SK-N-SH (cell line): ENCODE data around the gene CDH15. TPM values are rescaled to one million over a fixed set of nuclear protein-coding genes. Genes with fewer than 3 reads are reported as not detected.
A peak's percentile ranks its signal among the peaks of the same experiment; 100 is the strongest.

Experiments used
- CTCF ChIA-PET: fragments of 300-600, 350-600 bp; formaldehyde crosslinking; extraction: SDS; loops from one replicate; lab custom pipeline; 2021; lab: Yijun Ruan, JAX
- POLR2A ChIA-PET: fragments of 350-600 bp; sonication (Branson Sonifier 250); formaldehyde crosslinking; extraction: SDS; loops from one replicate; lab custom pipeline; 2020; ENCODE audit warnings: antibody characterized with exemption, inconsistent platforms; lab: Yijun Ruan, JAX
- DNase-seq: peaks from one replicate; pipeline ENCODE4 v3.0.0; 2012
- H2AFZ ChIP-seq: fragments of 200-600 bp; sonication (generic); 2 replicates; pipeline ENCODE4 v1.8.1; 2016; ENCODE audit warnings: antibody characterized with exemption, mild to moderate bottlenecking, low read depth
- H3F3A ChIP-seq: fragments of 200-600 bp; sonication (generic); replicated peaks from 2 replicates; pipeline ENCODE3; 2016; ENCODE audit warnings: antibody characterized with exemption, mild to moderate bottlenecking; ENCODE audit not compliant: insufficient read depth
- H3K27ac ChIP-seq, 2 experiments: fragments of 200-500 bp in 1 of 2; fragments of 200-600 bp in 1 of 2; sonication (Bioruptor generic) in 1 of 2; sonication (generic), shearing (Covaris generic) in 1 of 2; 2 replicates each; pipeline versions ENCODE4 v1.5.1 to v1.6.1; 2014 to 2016; ENCODE audit warnings: low read depth in 2 of 2, inconsistent platforms in 1 of 2, low read length in 1 of 2, mild to moderate bottlenecking in 1 of 2, mixed read lengths in 1 of 2
- H3K27me3 ChIP-seq: fragments of 200-600 bp; sonication (generic), shearing (Covaris generic); 2 replicates; pipeline ENCODE4 v1.6.1; 2016; ENCODE audit warnings: mixed run types; ENCODE audit not compliant: insufficient read depth
- H3K36me3 ChIP-seq, 2 experiments: fragments of 200-500 bp in 1 of 2; fragments of 200-600 bp in 1 of 2; sonication (Bioruptor generic) in 1 of 2; sonication (generic) in 1 of 2; replicated peaks in 1 of 2; 2 replicates each; pipeline versions ENCODE3 to v1.5.1; 2014 to 2016; ENCODE audit warnings: low read length in 1 of 2, mild to moderate bottlenecking in 1 of 2; ENCODE audit not compliant: insufficient read depth in 2 of 2, control insufficient read depth in 1 of 2
- H3K4me1 ChIP-seq, 2 experiments: fragments of 200-500 bp in 1 of 2; fragments of 200-600 bp in 1 of 2; sonication (Bioruptor generic) in 1 of 2; sonication (generic), shearing (Covaris generic) in 1 of 2; 2 replicates each; pipeline versions ENCODE4 v1.5.1 to v1.6.1; 2014 to 2016; ENCODE audit warnings: low read depth in 1 of 2, low read length in 1 of 2, mixed run types in 1 of 2; ENCODE audit not compliant: insufficient read depth in 2 of 2, control insufficient read depth in 1 of 2
- H3K4me2 ChIP-seq: fragments of 200-600 bp; sonication (generic), shearing (Covaris generic); 2 replicates; pipeline ENCODE4 v1.6.1; 2017; ENCODE audit warnings: mixed run types
- H3K4me3 ChIP-seq, 2 experiments: fragments of 200-500 bp in 1 of 2; fragments of 200-600 bp in 1 of 2; sonication (Bioruptor generic) in 1 of 2; sonication (generic), shearing (Covaris generic) in 1 of 2; 2 replicates each; pipeline versions ENCODE4 v1.5.1 to v1.8.1; 2014 to 2016; ENCODE audit warnings: low read depth in 2 of 2, inconsistent platforms in 1 of 2, low read length in 1 of 2, mild to moderate bottlenecking in 1 of 2, mixed read lengths in 1 of 2, moderate library complexity in 1 of 2
- H3K79me2 ChIP-seq: fragments of 200-600 bp; sonication (generic); 2 replicates; pipeline ENCODE4 v1.8.1; 2017; ENCODE audit warnings: mild to moderate bottlenecking; ENCODE audit not compliant: insufficient read depth
- H3K9ac ChIP-seq: fragments of 200-600 bp; sonication (generic); 2 replicates; pipeline ENCODE4 v1.6.1; 2017; ENCODE audit warnings: mixed run types
- H3K9me2 ChIP-seq: fragments of 200-600 bp; sonication (generic); 2 replicates; pipeline ENCODE4 v1.6.1; 2017; ENCODE audit warnings: mixed run types
- H3K9me3 ChIP-seq: fragments of 200-600 bp; sonication (generic); 2 replicates; pipeline ENCODE4 v1.6.1; 2017; ENCODE audit warnings: mixed run types, mild to moderate bottlenecking, moderate library complexity
- H4K20me1 ChIP-seq: fragments of 200-600 bp; sonication (generic); 2 replicates; pipeline ENCODE4 v1.6.1; 2017; ENCODE audit warnings: mild to moderate bottlenecking, mixed run types; ENCODE audit not compliant: insufficient read depth
- CHD2 ChIP-seq: fragments of 150-350 bp; IDR thresholded peaks from 2 replicates; pipeline ENCODE4 v1.6.1; 2018; ENCODE audit warnings: low read length; ENCODE audit not compliant: partially characterized antibody
- EP300 ChIP-seq, 2 experiments: IDR thresholded peaks; 2 replicates each; pipeline versions ENCODE4 v1.4.0 to v1.6.1; 2012; ENCODE audit warnings: borderline replicate concordance in 1 of 2, low read depth in 1 of 2, low read length in 1 of 2
- RAD21 ChIP-seq: IDR thresholded peaks from 2 replicates; pipeline ENCODE4 v1.6.1; 2012; ENCODE audit warnings: mild to moderate bottlenecking, low read length
- RCOR1 ChIP-seq: fragments of 150-350 bp; IDR thresholded peaks from 2 replicates; pipeline ENCODE4 v1.6.1; 2017; ENCODE audit warnings: antibody characterized with exemption, low read length
- SMC3 ChIP-seq: IDR thresholded peaks from 2 replicates; pipeline ENCODE4 v1.6.1; 2012; ENCODE audit warnings: low read depth, low read length, improper control_type of control experiment
- WGBS: methylation state at CpG from one replicate; pipeline ENCODE4 v1.1.6; 2017; ENCODE audit warnings: low lambda C conversion rate; 5-methylcytosine and 5-hydroxymethylcytosine counted together
- polyA plus RNA-seq, 3 experiments: library from polyadenylated mRNA; depleted of rRNA; stranded (reverse); fragments of >200 nt; gene quantifications; 2 replicates each; pipeline ENCODE4 v1.2.3, GENCODE V29; 2012
- TF ChIP-seq, protein P1 (sequence below): IDR thresholded peaks from 2 replicates; pipeline ENCODE4 v1.6.1; 2012; ENCODE audit warnings: mild to moderate bottlenecking, low read depth, low read length, moderate library complexity
- TF ChIP-seq, protein P2 (sequence below): IDR thresholded peaks from 2 replicates; pipeline ENCODE4 v1.4.0; 2012; ENCODE audit warnings: low read depth
- TF ChIP-seq, protein P3 (sequence below): fragments of 150-350 bp; IDR thresholded peaks from 2 replicates; pipeline ENCODE4 v1.6.1; 2017; ENCODE audit warnings: antibody characterized with exemption, low read length, low read depth, borderline replicate concordance
- TF ChIP-seq, protein P4 (sequence below): fragments of 200-600 bp; sonication (generic); IDR thresholded peaks from 2 replicates; pipeline ENCODE4 v1.6.1; 2017; ENCODE audit warnings: antibody characterized with exemption, mild to moderate bottlenecking, moderate library complexity

The CDH15 gene
- polyA plus RNA-seq, 1 of the 3 experiments (the other 2 are of a cell fraction) = 0.03 TPM

DNA sequence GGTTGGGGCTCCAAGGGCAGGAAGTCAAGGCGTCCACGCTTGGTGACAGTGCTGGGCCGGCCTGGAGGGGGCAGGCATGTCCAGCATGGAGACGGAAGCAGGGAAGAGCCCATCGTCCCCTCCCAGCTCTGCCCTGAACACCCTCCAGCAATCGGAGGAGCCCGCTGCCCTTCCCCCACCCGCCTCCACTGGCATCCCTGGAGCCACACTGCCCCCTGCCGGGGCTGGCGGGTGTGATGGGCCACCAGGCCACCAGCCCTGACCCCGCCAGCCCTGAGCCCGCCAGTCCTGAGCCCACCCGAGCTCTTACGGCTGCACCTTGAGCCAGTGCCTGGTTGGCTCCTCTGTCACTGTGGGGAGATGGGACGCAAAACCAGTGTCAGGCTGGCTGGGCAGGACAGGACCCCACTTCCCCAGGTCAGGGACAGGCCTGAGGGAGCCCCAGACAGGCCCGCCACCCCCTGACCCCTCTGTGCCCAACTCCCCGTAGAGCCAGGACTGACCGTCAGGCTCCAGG lies 4.1 kb upstream of the CDH15 start:
- no peaks in the 10 kb centered on the region for H3K79me2 ChIP-seq
- 0% methylated on average over 3 of the region's 18 CpGs for WGBS
- H3K9ac ChIP-seq = no peak overlapping the region
- DNase-seq = peak; percentile 96
- H3K36me3 ChIP-seq = no peaks in the 10 kb centered on the region
- 0 out of 2 replicates have a peak, but pooled peaks cover 7% of the 10 kb centered on the region for H4K20me1 ChIP-seq
- peaks cover 21% of the 10 kb centered on the region; the same call in 1 of the 2 replicates for H3K27me3 ChIP-seq
- H3F3A ChIP-seq = no peaks in the 10 kb centered on the region
- H3K9me3 ChIP-seq = no peaks in the 10 kb centered on the region
- H2AFZ ChIP-seq = peak overlapping the region; percentile 4; the same call in 1 of the 2 replicates
- H3K4me1 ChIP-seq = peaks cover 0 to 27% of the 10 kb centered on the region in 2 experiments; a peak in 1 of 4 replicates
- H3K9me2 ChIP-seq = no peaks in the 10 kb centered on the region
- peak overlapping the region in 1 of 2 experiments; percentile 32; a peak in 1 of 4 replicates for H3K4me3 ChIP-seq
- no peak overlapping the region for H3K27ac ChIP-seq
- ChIA-PET POLR2A (no interaction called here), CTCF (interaction anchor here (0.6 to 6.5 kb wide), 61 partner anchors 9 to 466 kb away, joined by 3 to 82 read pairs (median 4); partner anchors contain the start of genes APRT, GALNS, SLC22A31 and TRAPPC2L)
- TF ChIP-seq, protein P1, sequence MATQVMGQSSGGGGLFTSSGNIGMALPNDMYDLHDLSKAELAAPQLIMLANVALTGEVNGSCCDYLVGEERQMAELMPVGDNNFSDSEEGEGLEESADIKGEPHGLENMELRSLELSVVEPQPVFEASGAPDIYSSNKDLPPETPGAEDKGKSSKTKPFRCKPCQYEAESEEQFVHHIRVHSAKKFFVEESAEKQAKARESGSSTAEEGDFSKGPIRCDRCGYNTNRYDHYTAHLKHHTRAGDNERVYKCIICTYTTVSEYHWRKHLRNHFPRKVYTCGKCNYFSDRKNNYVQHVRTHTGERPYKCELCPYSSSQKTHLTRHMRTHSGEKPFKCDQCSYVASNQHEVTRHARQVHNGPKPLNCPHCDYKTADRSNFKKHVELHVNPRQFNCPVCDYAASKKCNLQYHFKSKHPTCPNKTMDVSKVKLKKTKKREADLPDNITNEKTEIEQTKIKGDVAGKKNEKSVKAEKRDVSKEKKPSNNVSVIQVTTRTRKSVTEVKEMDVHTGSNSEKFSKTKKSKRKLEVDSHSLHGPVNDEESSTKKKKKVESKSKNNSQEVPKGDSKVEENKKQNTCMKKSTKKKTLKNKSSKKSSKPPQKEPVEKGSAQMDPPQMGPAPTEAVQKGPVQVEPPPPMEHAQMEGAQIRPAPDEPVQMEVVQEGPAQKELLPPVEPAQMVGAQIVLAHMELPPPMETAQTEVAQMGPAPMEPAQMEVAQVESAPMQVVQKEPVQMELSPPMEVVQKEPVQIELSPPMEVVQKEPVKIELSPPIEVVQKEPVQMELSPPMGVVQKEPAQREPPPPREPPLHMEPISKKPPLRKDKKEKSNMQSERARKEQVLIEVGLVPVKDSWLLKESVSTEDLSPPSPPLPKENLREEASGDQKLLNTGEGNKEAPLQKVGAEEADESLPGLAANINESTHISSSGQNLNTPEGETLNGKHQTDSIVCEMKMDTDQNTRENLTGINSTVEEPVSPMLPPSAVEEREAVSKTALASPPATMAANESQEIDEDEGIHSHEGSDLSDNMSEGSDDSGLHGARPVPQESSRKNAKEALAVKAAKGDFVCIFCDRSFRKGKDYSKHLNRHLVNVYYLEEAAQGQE = no peak
- TF ChIP-seq RAD21 (peak; percentile 97), RCOR1 (0 out of 2 replicates have a peak, but pooled peaks have one; percentile 9), EP300 (IDR thresholded peaks at IDR 0.05; ENCODE audit: borderline replicate concordance in 1 of 2, low read depth in 1 of 2, low read length in 1 of 2) (0 out of 4 replicates have a peak, but pooled peaks of 1 of the 2 experiments have one; percentile 26), SMC3 (peak; percentile 88), CHD2 (peak; percentile 97)
- TF ChIP-seq, protein P2, sequence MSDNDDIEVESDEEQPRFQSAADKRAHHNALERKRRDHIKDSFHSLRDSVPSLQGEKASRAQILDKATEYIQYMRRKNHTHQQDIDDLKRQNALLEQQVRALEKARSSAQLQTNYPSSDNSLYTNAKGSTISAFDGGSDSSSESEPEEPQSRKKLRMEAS = no peak
- TF ChIP-seq, protein P3, sequence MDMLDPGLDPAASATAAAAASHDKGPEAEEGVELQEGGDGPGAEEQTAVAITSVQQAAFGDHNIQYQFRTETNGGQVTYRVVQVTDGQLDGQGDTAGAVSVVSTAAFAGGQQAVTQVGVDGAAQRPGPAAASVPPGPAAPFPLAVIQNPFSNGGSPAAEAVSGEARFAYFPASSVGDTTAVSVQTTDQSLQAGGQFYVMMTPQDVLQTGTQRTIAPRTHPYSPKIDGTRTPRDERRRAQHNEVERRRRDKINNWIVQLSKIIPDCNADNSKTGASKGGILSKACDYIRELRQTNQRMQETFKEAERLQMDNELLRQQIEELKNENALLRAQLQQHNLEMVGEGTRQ = no peak
- TF ChIP-seq, protein P4, sequence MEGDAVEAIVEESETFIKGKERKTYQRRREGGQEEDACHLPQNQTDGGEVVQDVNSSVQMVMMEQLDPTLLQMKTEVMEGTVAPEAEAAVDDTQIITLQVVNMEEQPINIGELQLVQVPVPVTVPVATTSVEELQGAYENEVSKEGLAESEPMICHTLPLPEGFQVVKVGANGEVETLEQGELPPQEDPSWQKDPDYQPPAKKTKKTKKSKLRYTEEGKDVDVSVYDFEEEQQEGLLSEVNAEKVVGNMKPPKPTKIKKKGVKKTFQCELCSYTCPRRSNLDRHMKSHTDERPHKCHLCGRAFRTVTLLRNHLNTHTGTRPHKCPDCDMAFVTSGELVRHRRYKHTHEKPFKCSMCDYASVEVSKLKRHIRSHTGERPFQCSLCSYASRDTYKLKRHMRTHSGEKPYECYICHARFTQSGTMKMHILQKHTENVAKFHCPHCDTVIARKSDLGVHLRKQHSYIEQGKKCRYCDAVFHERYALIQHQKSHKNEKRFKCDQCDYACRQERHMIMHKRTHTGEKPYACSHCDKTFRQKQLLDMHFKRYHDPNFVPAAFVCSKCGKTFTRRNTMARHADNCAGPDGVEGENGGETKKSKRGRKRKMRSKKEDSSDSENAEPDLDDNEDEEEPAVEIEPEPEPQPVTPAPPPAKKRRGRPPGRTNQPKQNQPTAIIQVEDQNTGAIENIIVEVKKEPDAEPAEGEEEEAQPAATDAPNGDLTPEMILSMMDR = peak; percentile 79
- TF ChIP-seq, all 33 proteins: peak for 6
- peak overlapping the region; percentile 35; the same call in 1 of the 2 replicates for H3K4me2 ChIP-seq
